ENCODE measurements around the gene C1QTNF1.

DNA sequence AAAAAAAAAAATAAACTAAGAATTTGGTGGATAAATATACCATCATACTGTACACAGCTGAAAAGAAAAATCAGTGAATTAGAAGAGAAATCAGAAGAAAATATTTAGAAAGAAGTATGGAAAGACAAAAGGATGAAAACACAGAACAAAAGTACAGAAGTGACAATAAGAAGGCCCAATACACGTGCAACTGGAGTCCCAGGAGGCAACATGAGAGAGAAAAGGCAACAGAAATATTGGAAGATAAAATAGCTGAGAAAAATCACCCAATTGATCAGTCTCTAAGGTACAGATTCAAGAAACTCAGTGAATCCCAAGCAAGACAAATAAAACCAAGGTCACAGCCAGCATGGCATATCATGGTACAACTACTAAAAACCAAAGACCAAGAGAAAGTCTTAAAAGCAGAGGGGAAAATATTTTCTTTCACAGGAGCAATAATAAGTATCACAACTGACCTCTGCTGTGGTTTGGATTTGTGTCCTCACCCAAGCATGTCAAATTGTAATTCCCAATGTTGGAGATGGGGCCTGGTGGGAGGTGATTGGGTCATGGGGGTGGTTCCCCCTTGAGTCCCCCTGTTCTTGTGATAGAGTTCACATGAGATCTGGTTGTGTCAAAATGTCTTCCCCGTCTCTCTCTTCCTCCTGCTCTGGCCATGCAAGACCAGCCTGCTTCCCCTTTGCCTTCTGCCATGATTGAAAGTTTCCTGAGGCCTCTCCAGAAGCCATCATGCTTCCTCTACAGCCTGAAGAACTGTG lies 30.4 kb downstream of the C1QTNF1 start:
- TF ChIP-seq, protein P1, sequence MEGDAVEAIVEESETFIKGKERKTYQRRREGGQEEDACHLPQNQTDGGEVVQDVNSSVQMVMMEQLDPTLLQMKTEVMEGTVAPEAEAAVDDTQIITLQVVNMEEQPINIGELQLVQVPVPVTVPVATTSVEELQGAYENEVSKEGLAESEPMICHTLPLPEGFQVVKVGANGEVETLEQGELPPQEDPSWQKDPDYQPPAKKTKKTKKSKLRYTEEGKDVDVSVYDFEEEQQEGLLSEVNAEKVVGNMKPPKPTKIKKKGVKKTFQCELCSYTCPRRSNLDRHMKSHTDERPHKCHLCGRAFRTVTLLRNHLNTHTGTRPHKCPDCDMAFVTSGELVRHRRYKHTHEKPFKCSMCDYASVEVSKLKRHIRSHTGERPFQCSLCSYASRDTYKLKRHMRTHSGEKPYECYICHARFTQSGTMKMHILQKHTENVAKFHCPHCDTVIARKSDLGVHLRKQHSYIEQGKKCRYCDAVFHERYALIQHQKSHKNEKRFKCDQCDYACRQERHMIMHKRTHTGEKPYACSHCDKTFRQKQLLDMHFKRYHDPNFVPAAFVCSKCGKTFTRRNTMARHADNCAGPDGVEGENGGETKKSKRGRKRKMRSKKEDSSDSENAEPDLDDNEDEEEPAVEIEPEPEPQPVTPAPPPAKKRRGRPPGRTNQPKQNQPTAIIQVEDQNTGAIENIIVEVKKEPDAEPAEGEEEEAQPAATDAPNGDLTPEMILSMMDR (IDR thresholded peaks at IDR 0.05): no peak
- TF ChIP-seq, protein P2, sequence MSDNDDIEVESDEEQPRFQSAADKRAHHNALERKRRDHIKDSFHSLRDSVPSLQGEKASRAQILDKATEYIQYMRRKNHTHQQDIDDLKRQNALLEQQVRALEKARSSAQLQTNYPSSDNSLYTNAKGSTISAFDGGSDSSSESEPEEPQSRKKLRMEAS (IDR thresholded peaks at IDR 0.05; ENCODE audit: low read depth): no peak

Measured in SK-N-SH (cell line).